DOHH2 (cell line): ENCODE results near the gene BRD3OS.

Source experiments
- EZH2phosphoT487 ChIP-seq: fragments of 200-600 bp; sonication (generic); IDR thresholded peaks from 2 replicates; pipeline ENCODE4 v1.6.1; 2017; ENCODE audit warnings: borderline replicate concordance, mild to moderate bottlenecking, antibody characterized with exemption, low read length, moderate library complexity, mixed read lengths
- TF ChIP-seq, protein P1 (sequence below): fragments of 200-600 bp; sonication (generic); IDR thresholded peaks from one replicate; pipeline ENCODE4 v1.5.1; 2014; ENCODE audit warnings: antibody characterized with exemption, mild to moderate bottlenecking, low read depth, low read length; ENCODE audit not compliant: poor library complexity, severe bottlenecking

GRCh38 chr9:134030821-134031470 is 5.7 kb downstream of the BRD3OS start:
- TF ChIP-seq, protein P1, sequence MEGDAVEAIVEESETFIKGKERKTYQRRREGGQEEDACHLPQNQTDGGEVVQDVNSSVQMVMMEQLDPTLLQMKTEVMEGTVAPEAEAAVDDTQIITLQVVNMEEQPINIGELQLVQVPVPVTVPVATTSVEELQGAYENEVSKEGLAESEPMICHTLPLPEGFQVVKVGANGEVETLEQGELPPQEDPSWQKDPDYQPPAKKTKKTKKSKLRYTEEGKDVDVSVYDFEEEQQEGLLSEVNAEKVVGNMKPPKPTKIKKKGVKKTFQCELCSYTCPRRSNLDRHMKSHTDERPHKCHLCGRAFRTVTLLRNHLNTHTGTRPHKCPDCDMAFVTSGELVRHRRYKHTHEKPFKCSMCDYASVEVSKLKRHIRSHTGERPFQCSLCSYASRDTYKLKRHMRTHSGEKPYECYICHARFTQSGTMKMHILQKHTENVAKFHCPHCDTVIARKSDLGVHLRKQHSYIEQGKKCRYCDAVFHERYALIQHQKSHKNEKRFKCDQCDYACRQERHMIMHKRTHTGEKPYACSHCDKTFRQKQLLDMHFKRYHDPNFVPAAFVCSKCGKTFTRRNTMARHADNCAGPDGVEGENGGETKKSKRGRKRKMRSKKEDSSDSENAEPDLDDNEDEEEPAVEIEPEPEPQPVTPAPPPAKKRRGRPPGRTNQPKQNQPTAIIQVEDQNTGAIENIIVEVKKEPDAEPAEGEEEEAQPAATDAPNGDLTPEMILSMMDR, result no peak
- TF ChIP-seq EZH2phosphoT487, result no peak
